Stimulated activated CD4-positive, alpha-beta T cell treated with anti-CD3 and anti-CD28 coated beads, Interleukin-1b, Interleukin-23, amount 100 ng/mL, for 4 hours (primary cell): Measurements from ENCODE around the gene SLC9A9.
"Not testable (repeated sequence)": the region's sequence is repeated elsewhere in the genome, so short reads cannot be mapped to it uniquely, and the experiment has no call there.

Experiments used
- DNase-seq, 2 donors: peaks; one replicate each; pipeline ENCODE4 v3.0.0-alpha.2; 2020; ENCODE audit warnings: low read depth in 2 of 2

The SLC9A9 gene

GRCh38 chr3:143465666-143466065 lies 382.6 kb downstream of the SLC9A9 start:
- DNase-seq = no peak

DNA sequence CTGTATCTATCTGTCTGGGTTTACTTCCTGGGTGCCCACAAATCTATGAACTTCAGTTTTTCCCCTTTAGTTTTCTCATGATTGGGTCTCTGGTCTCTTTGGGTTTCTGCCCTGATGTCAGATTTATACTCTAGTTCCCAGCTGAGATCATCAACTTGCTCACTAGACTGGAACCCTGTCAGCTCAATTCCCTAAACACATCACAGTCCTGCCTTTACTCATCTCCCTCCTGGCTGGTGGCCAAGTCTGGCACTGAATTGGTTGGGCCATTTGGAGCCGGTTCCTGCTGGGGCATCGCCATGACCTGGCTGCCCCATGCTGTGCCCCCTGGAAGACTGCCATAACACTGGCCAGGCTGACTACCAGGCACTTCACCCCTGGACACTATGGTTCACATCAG lies 383.4 kb downstream of the SLC9A9 start:
- DNase-seq = no peak

DNA sequence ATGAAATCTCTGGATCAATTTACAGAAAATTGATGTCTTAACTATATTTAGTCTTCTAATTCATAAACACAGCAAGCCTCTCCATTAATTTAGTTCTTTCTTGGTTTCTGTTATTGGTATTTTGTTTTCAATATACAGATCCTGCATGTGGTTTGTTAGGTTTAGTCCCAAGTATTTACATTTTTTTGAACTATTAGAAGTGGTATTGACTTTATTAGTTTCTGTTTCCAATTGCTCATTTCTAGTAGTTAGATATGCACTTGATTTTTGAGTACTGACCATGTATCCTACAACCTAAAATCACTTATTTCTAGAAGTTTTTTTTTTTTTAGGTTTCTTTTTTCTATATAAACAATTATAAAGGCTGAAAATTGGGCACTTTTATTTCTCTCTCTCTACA lies 392.8 kb downstream of the SLC9A9 start:
- DNase-seq = no peak

DNA sequence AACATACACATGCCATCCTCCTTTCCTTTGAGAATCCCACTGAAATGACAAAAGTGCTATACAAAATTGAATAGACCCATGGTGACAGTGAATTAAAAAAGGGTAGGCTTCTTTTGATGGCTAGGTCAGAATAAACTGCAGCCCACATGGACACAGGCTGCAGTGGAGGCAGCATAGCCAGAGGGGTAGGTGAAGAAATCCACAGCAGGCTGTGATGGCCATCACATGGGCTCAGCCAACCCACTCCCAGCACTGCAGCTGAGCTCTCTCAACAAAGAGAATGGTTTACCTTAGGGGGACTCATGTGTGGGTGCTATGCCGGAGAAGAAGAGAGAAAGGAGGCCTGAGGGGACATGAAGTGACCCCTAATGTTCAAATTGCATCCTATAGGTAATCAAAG lies 397.6 kb downstream of the SLC9A9 start:
- no peak for DNase-seq

- no peak for DNase-seq
Observed at GRCh38 chr3:143447491-143447890, 400.8 kb downstream of the SLC9A9 start.

- DNase-seq = no peak
Observed at GRCh38 chr3:143445118-143445517, 403.1 kb downstream of the SLC9A9 start.

DNA sequence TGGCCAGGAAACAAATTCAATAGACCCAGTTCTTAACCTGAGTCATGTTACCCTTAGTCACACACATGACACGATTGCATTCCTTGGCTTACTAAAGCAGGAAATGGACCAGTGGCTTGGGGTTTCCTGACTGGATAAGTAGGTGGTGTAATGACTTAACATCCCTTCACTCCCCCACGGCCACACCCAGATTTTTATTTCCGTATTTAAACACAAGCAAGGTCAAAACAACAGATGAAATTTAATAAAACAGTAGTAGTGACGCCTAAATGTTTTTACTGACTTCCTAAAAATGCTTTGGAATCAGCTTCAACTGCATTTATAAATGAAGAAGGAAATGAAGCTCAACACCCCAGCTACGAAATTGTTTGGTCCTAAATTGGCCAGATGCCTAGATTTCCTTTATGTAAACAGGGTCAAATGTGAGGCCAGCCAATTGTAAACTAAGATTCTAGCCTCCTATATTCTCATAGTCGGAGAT lies 404.4 kb downstream of the SLC9A9 start:
- no peak for DNase-seq

DNA sequence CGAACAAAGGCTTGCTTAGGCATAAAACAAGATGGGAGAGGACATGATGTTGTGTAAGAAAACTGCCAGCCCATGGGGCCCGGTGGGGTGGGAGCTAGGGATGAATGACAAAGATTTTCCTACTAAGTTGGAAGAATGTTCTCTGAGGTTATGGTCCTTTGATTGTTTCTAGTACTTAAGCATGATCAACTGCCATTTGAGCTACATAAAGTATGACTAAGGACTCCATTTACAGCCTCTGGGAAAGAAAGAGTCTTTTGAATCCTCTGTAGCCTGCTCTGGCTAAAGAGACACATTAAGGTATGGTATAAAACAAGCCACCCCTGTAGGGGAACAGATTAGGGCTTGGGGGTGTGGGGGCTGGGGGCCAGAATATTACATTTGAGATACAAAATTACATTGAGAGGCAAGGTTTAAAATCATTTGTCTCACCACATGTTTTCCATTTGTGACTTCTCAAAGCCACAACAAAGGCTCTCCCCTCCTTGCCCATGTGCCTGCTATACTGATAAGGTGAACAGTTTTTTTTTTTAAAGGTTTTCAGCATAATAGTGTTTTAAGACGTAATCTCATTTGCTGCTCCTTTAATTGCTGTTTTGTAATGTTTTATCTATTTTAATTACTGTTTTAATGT lies 405.3 kb downstream of the SLC9A9 start:
- no peak for DNase-seq

DNA sequence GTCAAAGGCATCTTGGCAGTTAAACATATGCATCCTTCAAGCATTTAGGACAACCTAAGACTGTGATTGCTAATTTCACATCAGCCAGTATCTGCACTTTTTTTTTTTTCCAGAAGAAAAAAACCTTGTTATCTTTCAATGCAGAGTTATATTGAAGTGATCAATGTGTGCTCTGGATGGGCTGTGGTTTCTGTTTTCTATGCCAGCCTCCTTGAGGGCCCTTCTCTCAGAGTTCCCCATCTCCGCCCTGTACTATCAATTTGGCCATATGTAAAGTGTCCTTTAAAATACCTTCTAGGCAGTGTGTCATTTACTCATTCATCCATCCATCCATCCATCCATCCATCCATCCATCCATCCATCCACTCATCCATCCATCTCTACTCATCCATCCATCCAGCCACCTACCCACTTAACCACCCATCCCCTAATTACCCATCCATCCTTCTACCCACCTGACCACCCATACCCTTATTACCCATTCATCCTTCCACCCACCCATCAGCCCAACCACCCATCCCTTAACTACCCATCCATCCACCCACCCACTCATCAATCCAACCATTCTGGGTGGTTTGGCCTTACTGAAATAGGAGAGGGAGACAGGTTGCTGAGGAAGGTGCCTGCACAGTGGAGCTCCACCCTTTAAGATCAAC lies 406.6 kb downstream of the SLC9A9 start:
- no peak for DNase-seq

DNA sequence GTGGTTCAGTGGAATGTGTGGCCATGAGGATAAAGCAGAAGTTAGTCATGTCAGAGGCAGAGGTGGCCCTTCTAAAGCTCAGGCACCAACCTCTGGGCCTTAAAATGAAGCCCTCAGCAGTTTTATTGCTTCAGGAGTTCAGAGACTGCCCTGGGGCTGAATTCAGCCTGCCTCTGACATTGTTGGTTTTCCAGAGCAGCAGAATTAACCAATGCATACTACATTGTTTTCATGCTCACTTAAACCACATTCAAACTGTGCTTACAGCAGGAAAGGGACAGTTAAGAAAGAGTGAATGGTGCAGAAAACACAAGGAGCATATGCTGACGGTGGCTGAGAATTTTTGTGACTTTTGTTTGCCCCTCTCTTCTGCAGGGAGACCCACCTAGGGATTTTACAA lies 408.5 kb downstream of the SLC9A9 start:
- no peak for DNase-seq

GRCh38 chr3:143437405-143437804 lies 410.9 kb downstream of the SLC9A9 start:
- DNase-seq = no peak

GRCh38 chr3:143436231-143436930 lies 411.9 kb downstream of the SLC9A9 start:
- no peak for DNase-seq

DNA sequence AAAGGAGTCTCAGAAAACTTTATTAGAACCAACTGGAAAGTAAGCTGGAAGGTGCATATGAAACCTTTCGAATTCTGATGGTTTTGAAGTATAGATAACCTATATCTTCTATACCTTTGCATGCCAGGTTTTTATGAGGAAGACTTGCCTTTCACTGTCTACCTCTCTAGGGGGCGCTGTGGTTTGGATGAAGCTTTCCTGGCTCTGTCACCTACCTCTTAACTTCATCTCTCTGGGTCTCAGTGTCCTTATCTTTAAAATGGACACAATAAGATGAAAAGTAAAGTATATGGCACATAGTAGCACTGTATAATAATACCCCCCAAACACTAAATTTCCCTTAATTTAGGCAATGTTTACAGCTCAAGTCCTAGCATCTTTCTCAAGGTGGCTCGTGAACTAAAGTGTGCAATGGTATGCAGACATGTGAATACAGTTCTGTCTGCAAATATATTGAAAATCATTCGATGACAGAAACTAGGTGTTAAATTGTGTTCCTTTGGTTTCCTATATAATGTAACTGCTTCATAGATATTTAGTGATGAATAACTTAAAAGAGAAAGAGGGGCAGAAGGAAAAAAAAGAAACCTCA lies 414.4 kb downstream of the SLC9A9 start:
- no peak for DNase-seq

- DNase-seq = not testable (repeated sequence)
Observed at GRCh38 chr3:143431298-143431697, 417.0 kb downstream of the SLC9A9 start.

GRCh38 chr3:143430568-143430967 lies 417.7 kb downstream of the SLC9A9 start:
- no peak for DNase-seq

DNA sequence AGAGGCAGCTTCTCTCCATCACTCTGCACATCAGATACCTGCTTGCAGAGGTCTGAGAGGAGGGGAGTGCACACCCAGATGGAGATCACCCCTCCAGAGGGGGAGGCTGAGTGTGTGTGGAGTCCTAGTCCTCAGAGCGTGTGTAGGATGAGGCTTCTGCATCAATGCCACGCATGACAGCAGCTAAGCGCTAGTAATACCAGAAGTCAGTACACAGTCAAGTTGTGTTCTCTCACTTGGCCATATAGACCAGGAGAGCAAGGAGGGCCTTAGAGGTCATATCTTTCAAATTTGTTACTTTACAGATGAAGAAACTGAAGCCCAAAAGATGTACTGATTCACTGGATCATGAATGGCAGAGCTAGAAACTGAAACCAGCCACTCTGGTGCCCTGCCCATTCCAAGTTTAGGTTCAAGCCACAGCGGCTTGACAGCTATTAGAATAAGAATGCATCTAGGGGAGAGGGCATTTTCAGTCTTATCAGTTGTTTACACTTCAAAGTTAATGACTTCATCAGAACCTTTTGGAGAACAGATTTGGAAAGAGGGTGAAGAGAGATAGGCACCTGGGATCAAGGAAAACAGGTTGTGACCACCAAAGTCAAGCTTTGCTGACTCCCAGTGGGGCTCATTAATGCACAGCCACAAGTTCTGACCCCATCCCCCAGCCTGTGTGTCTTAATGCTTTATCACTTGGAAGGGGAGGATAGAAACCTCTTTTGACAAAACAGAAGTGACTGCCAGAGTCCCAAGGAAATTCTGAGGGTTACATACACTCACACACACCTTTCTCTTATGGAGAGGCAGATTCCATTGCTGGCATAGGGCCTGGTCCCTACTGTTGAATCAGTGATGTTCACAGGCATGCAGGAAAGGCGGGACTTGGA lies 418.4 kb downstream of the SLC9A9 start:
- no peak for DNase-seq

DNA sequence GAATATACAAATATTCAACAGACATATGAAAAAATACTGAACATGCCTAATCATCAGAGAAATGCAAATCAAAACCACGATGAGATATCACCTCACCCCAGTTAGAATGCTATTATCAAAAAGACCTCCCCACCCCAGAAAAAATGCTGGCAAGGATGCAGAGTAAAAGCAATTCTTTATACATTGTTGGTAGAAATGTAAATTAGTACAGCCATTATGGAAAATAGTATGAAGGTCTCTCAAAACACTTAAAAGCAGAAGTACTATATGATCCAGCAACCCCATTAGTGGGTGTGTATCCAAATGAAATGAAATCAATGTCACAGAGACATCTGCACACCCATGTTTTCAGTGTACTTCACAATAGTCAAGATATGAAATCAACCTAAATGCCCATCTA lies 420.0 kb downstream of the SLC9A9 start:
- no peak for DNase-seq

DNA sequence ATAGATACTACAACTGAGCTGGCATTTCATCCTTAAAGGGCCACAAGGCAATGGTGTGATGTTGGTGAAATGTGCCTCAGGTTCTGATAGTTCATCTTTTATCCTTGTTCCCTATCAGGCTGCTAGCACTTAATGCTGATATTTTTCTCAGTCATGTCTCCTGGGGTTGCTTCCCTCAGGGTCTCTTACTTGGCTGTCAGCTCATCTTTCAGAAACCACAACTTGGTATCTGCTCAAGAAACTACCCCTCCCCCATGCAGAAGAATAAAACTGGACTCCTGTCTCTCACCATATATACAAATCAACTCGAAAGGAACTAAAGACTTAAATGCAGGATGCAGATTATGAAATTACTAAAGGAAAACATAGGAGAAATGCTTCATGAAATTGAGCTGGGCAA lies 420.6 kb downstream of the SLC9A9 start:
- no peak for DNase-seq

DNA sequence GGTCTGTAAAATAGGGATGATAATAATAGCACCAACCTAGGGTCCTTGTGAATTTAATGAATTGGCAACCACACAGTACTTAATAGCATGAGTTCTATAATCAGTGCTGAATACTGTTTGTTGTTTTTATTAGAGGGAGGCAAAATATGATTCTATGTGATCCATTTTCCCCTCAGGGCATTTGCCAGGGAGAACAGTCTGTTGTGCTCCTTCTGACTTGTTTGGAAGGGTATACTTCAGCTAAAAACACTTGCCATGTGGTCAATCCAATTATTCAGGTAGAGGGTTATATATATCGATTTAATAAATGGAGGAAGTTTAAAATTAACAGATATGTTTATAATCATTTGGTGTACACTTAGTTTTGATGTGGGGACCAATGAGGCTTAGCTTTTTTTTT lies 423.4 kb downstream of the SLC9A9 start:
- DNase-seq = no peak

- DNase-seq = no peak
Observed at GRCh38 chr3:143421556-143421955, 426.7 kb downstream of the SLC9A9 start.

- DNase-seq = no peak
Observed at GRCh38 chr3:143419611-143420010, 428.7 kb downstream of the SLC9A9 start.

DNA sequence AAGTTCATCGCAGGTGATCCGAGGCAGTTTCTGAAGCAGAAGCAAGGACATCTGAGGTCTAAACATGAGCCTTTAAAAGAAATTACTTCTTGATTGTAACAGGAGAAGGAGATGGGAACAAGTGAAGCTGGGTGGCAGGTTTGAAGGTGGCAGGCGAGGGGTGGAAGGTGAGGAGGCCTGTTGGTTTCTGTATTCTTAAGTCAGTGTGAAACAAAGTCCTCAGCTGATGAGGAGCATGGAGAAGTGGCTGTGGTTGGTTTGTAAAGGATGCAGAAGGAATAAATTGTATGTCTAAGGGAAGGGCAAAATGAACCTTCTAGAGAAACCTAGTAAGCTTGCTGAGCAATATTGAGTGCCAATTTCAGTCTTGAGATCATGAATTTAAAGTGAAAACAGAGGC lies 429.9 kb downstream of the SLC9A9 start:
- no peak for DNase-seq
